ENCODE measurements around the gene CXCL10. TPM values are rescaled to one million over a fixed set of nuclear protein-coding genes. Genes with fewer than 3 reads are reported as not detected.

The CXCL10 gene
- total RNA-seq, 1 experiment from 2014 or later = not detected

DNA sequence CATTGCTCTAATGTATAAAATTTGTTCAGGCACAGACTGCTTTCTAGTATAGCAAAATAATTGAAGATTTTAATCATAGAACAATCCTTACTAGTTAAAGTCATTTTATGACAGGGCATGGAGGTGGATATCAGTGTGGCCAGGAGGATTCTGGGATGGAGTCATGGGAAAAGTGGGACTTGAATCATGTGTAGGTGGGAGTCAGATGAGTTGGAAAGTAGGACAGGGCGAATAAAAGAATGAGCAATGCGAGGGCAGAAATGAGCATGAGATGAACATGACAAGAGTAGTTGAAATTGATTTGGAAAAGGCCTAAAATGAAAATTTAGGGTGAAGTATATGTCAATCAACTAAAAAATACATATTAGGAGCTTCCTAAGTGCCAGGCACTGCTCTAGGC is 25.4 kb downstream of the CXCL10 start:
- in situ Hi-C loops (cut with HindIII; ENCODE audit: low pct_unique_long_range_greater_than_20kb, low sequenced_read_pairs) (no loop called here), intact Hi-C loops (cut with micrococcal nuclease; ENCODE audit: unreplicated experiment) (no loop called here)
- no peak for ATAC-seq
- DNase-seq (ENCODE audit: low read depth, low spot score) = no peak
- H3K36me3 ChIP-seq (ENCODE audit: control insufficient read depth, insufficient read depth, low read length) = no peaks in the 10 kb centered on the region
- H3K4me3 ChIP-seq (ENCODE audit: low read depth in 2 of 2, low read length in 2 of 2) = no peak overlapping the region
- BruUV-seq (replicated peaks) = no TSS peak
- CTCF ChIA-PET = interaction anchor here (0.6 kb wide), 1 partner anchor 140 kb away, joined by 3 read pairs; no protein-coding TSS in a partner anchor
- POLR2A ChIA-PET = no interaction called here
- H3K27ac ChIP-seq (ENCODE audit: low read length) = no peak overlapping the region
- H3K9me3 ChIP-seq (ENCODE audit: control insufficient read depth, insufficient read depth, low read depth, low read length) = no peaks in the 10 kb centered on the region
- H3K4me1 ChIP-seq (ENCODE audit: control insufficient read depth, insufficient read depth, low read length) = no peaks in the 10 kb centered on the region
- H3K27me3 ChIP-seq (ENCODE audit: control insufficient read depth, insufficient read depth, low read length) = no peaks in the 10 kb centered on the region; the same call in 1 of the 2 replicates
- TF ChIP-seq SIN3A (IDR thresholded peaks at IDR 0.05; ENCODE audit: borderline replicate concordance, insufficient read depth, low read depth, low read length) = no peak
- no peak for TF ChIP-seq TCF7L2 (IDR thresholded peaks at IDR 0.05; ENCODE audit: low read depth, low read length)
- TF ChIP-seq, protein P1, sequence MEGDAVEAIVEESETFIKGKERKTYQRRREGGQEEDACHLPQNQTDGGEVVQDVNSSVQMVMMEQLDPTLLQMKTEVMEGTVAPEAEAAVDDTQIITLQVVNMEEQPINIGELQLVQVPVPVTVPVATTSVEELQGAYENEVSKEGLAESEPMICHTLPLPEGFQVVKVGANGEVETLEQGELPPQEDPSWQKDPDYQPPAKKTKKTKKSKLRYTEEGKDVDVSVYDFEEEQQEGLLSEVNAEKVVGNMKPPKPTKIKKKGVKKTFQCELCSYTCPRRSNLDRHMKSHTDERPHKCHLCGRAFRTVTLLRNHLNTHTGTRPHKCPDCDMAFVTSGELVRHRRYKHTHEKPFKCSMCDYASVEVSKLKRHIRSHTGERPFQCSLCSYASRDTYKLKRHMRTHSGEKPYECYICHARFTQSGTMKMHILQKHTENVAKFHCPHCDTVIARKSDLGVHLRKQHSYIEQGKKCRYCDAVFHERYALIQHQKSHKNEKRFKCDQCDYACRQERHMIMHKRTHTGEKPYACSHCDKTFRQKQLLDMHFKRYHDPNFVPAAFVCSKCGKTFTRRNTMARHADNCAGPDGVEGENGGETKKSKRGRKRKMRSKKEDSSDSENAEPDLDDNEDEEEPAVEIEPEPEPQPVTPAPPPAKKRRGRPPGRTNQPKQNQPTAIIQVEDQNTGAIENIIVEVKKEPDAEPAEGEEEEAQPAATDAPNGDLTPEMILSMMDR (IDR thresholded peaks at IDR 0.05) = no peak
- TF ChIP-seq POLR2AphosphoS5 (IDR thresholded peaks at IDR 0.05; ENCODE audit: low read depth, low read length) = no peak
- TF ChIP-seq, protein P2, sequence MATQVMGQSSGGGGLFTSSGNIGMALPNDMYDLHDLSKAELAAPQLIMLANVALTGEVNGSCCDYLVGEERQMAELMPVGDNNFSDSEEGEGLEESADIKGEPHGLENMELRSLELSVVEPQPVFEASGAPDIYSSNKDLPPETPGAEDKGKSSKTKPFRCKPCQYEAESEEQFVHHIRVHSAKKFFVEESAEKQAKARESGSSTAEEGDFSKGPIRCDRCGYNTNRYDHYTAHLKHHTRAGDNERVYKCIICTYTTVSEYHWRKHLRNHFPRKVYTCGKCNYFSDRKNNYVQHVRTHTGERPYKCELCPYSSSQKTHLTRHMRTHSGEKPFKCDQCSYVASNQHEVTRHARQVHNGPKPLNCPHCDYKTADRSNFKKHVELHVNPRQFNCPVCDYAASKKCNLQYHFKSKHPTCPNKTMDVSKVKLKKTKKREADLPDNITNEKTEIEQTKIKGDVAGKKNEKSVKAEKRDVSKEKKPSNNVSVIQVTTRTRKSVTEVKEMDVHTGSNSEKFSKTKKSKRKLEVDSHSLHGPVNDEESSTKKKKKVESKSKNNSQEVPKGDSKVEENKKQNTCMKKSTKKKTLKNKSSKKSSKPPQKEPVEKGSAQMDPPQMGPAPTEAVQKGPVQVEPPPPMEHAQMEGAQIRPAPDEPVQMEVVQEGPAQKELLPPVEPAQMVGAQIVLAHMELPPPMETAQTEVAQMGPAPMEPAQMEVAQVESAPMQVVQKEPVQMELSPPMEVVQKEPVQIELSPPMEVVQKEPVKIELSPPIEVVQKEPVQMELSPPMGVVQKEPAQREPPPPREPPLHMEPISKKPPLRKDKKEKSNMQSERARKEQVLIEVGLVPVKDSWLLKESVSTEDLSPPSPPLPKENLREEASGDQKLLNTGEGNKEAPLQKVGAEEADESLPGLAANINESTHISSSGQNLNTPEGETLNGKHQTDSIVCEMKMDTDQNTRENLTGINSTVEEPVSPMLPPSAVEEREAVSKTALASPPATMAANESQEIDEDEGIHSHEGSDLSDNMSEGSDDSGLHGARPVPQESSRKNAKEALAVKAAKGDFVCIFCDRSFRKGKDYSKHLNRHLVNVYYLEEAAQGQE (IDR thresholded peaks at IDR 0.05; ENCODE audit: insufficient read depth in 1 of 2, low read depth in 2 of 2, low read length in 1 of 2) = no peak

DNA sequence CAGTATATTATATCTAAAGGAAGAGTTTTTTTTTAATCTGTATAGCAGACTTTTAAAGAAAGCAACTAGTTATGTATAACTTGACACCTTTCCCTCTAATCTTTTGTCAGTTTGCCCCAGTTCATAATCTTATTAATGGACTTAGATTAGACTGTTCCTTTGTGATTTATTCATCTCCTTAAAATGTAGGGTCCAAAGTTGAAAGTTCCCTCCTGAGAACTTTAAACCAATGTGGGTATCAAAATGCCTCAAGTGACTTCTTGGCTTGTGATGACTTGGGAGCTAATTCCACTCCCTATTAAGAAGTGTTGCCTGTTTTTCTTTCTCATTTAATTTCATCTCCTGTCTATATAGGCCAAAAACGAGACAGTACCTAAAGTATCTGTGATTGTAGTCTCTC is 26.2 kb downstream of the CXCL10 start:
- intact Hi-C loops (cut with micrococcal nuclease; ENCODE audit: unreplicated experiment) = no loop called here
- TF ChIP-seq, protein P1 (IDR thresholded peaks at IDR 0.05) = no peak
- TF ChIP-seq, protein P2 (IDR thresholded peaks at IDR 0.05; ENCODE audit: insufficient read depth in 1 of 2, low read depth in 2 of 2, low read length in 1 of 2) = no peak
- no peaks in the 10 kb centered on the region for H3K36me3 ChIP-seq (ENCODE audit: control insufficient read depth, insufficient read depth, low read length)
- no peak overlapping the region for H3K27ac ChIP-seq (ENCODE audit: low read length)
- DNase-seq (ENCODE audit: low read depth, low spot score) (no peak), ATAC-seq (no peak)
- no peaks in the 10 kb centered on the region for H3K4me1 ChIP-seq (ENCODE audit: control insufficient read depth, insufficient read depth, low read length)
- ChIA-PET CTCF (interaction anchor here (0.5 to 0.6 kb wide), 2 partner anchors 101 to 141 kb away, joined by 3 to 4 read pairs; no protein-coding TSS in a partner anchor), POLR2A (no interaction called here)
- H3K4me3 ChIP-seq (ENCODE audit: low read depth in 2 of 2, low read length in 2 of 2) = no peak overlapping the region
- no peaks in the 10 kb centered on the region for H3K9me3 ChIP-seq (ENCODE audit: control insufficient read depth, insufficient read depth, low read depth, low read length)
- H3K27me3 ChIP-seq (ENCODE audit: control insufficient read depth, insufficient read depth, low read length) = no peaks in the 10 kb centered on the region; the same call in 1 of the 2 replicates
- in situ Hi-C loops (cut with HindIII; ENCODE audit: low pct_unique_long_range_greater_than_20kb, low sequenced_read_pairs) = no loop called here
- no TSS peak for BruUV-seq (replicated peaks)

Data from Panc1 (cell line).